22Rv1 (cell line): ENCODE results near the gene PROCA1.

ENCODE experiments used
- H3K27ac ChIP-seq: fragments of 450-650 bp; 2 replicates; pipeline ENCODE4 v1.5.1; 2017
- ZFX ChIP-seq: fragments of 450-650 bp; IDR thresholded peaks from 2 replicates; pipeline ENCODE4 v1.6.1; 2017; ENCODE audit warnings: antibody characterized with exemption, borderline replicate concordance
- TF ChIP-seq, protein P1 (sequence below): fragments of 450-650 bp; IDR thresholded peaks from 2 replicates; pipeline ENCODE4 v1.5.1; 2017; ENCODE audit warnings: mild to moderate bottlenecking

PROCA1 gene

DNA sequence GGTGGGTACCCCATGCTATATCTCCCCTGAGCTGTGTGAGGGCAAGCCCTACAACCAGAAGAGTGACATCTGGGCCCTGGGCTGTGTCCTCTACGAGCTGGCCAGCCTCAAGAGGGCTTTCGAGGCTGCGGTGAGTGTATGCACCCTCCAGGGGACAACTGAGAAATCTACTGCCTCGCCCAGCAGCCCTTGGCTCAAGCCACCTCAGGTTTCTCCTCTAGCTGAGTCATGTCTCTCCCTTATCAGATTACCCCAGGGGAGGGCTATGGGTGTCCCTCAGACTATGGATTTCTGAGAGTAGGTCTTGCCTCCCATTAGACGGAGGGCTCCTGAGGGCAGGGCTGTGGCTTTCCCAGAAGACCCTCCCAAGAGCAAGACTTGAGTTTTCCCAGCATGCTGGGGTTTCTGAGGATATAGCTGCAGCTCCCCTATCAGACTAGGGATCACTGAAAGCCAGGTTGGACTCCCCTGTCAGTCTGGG is 23.6 kb upstream of the PROCA1 start:
- no peak for TF ChIP-seq ZFX
- TF ChIP-seq, protein P1, sequence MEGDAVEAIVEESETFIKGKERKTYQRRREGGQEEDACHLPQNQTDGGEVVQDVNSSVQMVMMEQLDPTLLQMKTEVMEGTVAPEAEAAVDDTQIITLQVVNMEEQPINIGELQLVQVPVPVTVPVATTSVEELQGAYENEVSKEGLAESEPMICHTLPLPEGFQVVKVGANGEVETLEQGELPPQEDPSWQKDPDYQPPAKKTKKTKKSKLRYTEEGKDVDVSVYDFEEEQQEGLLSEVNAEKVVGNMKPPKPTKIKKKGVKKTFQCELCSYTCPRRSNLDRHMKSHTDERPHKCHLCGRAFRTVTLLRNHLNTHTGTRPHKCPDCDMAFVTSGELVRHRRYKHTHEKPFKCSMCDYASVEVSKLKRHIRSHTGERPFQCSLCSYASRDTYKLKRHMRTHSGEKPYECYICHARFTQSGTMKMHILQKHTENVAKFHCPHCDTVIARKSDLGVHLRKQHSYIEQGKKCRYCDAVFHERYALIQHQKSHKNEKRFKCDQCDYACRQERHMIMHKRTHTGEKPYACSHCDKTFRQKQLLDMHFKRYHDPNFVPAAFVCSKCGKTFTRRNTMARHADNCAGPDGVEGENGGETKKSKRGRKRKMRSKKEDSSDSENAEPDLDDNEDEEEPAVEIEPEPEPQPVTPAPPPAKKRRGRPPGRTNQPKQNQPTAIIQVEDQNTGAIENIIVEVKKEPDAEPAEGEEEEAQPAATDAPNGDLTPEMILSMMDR, result no peak
- no peak overlapping the region for H3K27ac ChIP-seq

DNA sequence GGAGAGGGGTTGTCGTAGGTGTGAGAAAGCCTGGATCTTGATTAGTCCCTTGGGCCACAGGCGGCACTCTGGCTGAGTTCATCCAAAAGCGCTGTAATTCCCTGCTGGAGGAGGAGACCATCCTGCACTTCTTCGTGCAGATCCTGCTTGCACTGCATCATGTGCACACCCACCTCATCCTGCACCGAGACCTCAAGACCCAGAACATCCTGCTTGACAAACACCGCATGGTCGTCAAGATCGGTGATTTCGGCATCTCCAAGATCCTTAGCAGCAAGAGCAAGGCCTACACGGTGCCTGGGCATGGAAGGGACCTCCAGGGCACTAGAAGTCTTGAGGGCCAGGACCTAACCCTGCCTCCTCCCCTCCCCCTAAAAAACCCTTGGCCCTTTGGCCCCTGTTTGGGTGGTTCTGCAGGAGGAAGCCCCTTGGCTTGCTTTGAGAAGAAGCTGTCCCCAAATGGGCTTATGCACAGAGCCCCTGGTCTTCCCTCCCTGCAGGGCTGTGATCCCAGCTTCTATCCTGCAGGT is 23.1 kb upstream of the PROCA1 start:
- no peak overlapping the region for H3K27ac ChIP-seq
- TF ChIP-seq, protein P1, result no peak
- no peak for TF ChIP-seq ZFX

DNA sequence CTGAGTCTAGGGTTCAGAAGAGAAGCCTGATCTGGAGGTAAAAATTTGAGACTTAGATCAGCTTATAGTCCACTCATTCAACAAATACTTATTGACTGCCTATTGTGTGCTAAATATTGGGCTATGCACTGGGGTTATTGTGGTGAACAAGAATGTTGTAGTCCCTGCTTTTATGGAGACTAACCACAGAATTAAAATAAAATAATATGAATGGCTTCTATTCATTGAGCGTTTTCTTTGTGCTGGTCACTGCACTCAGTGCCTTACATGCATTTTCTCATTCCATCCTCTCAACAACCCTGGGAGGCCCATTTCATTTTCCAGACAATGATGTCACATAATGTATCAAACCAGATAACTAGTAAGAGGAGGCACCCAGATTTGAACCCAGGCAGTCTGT is 21.7 kb upstream of the PROCA1 start:
- TF ChIP-seq ZFX, result no peak
- TF ChIP-seq, protein P1, result no peak
- H3K27ac ChIP-seq, result no peak overlapping the region

DNA sequence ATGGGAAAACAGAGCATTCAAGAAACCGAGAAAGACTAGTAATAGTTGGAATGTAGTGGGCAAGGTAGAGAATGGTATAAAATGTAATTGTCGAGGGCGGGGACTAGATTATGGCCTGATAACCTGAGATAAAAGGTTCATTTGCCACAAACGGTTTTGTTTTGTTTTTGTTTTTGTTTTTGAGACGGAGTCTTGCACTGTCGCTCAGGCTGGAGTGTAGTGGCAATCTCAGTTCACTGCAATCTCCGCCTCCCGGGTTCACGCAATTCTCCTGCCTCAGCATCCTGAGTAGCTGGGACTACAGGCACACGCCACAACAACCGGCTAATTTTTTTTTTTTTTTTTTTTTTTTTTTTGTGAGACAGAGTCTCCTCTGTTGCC is 18.3 kb upstream of the PROCA1 start:
- H3K27ac ChIP-seq, result peak overlapping the region; percentile 99
- no peak for TF ChIP-seq ZFX
- TF ChIP-seq, protein P1, result no peak

DNA sequence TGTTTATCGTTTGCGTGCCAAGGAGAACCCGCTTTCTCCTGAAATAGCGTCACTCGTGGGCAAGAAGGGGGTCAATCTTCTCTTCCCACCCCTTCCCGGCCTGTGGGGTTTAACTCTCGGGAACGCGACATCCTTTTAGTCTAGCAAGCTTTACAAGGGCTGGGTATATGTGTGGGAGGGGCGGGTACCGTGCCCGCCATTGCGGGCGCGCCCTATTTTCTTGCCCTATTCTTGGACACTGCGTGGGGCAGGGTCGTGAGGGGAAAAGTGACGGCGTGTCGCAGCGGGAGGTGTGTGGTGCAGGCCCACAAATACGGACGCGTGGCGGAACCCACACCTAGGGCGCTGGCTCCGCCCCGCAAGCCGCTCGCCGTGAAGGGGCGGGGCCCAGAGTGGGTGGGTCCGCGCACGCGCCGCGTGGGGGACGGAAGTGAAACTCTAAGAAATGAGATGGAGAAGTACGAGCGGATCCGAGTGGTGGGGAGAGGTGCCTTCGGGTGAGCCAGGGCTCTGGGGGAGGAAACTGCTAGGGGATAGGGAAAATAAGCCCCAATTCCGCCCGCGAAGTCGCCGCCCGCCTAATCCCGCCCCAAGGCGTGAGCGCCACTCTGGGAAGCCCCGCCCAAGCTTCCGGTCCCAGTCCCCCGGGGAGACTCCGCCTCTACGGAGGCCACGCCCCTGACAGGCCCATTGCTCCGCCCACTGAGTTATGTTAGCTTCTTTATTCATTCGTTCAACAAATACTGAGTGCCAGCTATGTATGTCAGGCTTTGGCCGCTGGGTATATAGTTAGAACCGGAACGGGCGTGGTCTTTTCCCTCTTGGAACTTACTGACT is 16.9 kb upstream of the PROCA1 start, which contains the start of gene NEK8:
Gene NEK8 (plus strand): TSS at position 425 of the 837 bp plus-strand sequence. CDS start 26 bp downstream, at position 451.
- TF ChIP-seq, protein P1, result no peak
- TF ChIP-seq ZFX, result no peak
- peak within 1 kb of the TSS; percentile 99 for H3K27ac ChIP-seq

DNA sequence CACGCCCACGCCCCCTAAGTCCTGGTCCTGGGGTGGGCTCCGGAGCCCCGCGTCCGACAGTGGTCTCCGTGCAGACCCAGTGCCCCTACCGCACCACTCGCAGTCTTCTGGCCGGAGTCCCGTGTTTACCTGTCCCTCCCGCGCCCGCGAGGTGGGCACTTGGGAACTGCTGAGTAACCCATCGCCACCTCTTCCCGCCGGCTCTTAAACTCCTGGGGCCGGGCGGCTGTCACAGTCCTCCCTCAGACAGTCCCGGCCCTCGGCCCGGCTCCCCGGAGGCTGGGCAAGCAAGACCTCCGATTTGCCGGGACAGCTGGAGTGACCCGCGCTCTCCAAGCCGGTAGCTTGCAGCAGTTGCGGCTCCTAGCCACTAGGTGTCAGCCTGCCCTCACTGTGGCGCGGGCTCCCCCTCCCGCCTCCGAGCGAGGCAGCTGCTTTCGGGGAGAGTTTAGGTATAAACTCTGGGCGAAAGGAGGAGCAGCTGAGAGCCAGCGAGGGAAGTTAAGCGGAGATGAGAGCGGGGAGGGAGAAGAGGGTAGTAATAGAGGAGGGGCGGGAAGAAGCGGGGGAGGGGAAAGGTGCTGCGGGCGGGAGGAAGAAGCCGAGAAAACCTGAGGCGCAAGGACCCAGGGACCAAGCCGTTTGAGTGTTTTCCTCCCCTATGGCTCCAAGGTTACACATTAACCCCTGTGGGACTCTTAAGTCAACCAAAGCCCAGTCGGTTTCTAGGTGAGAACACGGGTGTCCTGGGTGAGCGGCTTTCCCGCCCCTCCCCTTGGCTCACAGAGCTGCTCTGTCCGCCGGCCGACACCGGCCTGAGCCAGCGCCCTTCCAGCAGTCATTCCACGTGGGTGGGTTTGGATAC is 15.2 kb upstream of the PROCA1 start:
- TF ChIP-seq ZFX, result no peak
- TF ChIP-seq, protein P1, result peak; percentile 98

More for the DNA sequence above, 15.2 kb upstream of the PROCA1 start:
- peak overlapping the region; percentile 99 for H3K27ac ChIP-seq
